ENCODE results near the gene ANKRD49.
A peak's percentile ranks its signal among the peaks of the same experiment; 100 is the strongest.

ANKRD49 gene

DNA sequence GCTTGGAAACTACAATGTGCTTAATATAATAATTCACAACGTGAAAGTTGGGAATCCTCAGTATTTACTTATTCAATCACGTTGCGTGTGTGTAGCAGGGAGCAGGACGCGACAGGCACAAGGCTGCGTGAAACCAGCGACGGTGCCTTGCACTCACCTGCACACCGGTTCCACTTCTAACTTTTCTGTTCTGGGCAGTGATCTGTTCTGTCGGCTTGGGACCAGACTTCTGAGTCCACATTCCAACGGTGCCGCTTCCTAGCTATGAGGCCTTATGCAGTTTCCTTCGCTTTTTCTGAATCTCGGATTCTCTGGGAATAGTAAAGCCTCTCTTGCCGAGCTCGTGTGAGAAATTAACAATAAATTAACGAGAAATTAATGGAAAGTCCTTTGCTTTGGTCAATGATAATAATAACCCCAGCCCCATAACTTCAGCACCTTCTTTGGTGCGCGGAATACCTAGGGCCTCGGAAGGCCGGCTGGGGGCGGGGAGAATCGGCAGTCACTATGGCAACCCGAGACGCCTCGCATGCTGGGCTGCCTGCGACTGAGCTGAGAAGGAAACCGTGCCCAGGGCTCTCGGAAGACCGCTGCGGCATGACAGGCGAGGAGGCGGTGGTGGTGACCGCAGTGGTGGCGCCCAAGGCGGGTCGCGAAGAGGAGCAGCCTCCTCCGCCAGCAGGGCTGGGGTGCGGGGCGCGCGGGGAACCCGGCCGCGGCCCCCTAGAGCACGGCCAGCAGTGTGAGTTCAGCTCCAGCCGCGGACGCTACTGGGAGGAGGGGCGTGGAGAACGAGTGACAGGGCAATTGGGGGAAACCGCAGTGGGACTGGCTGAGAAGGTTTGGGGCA lies 18.4 kb downstream of the ANKRD49 start, which contains the start of gene C11orf97:
Gene C11orf97 (plus strand): TSS at position 530 of the 850 bp plus-strand sequence. CDS start 68 bp downstream, at position 598.
- peak; percentile 54 for DNase-seq

DNA sequence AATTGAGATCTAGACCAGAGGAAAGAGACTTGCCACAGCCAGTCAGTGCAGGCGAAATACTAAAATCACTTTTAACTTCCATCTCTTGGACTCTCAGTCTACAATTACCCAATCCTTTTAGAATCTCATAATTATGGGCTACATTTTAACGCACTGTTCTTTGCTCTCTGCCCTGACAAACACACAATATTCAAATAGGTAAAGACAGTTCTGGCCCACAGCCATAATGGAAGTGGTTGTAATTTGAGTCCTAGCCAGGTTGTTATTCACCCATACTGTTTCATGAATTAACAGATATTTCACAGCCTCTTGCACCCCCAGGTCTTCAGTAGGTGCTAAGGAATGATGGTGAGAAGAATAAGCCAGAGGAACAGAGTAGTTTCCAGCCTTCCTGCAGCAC lies 19.3 kb downstream of the ANKRD49 start:
- peak; percentile 29 for DNase-seq

DNA sequence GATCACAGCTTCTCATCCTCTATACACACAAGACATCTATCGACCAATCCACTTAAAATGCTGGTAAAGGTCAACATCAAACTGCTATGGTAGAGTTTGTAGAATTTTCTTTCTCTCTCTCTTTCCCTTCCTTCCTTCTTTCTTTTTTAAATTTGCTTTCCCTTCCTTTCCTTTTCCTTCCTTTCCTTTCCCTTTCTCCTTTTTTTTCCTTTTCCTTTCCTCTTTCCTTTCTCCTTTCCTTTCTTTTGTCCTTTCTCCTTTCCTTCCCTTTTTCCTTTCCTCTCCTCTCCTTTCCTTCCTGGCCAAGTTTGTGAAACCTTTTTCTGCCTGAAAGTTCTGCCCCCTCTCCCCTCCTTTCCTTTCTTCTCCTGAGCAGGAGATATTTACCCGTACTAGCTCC lies 21.6 kb downstream of the ANKRD49 start:
- no peak for DNase-seq

DNA sequence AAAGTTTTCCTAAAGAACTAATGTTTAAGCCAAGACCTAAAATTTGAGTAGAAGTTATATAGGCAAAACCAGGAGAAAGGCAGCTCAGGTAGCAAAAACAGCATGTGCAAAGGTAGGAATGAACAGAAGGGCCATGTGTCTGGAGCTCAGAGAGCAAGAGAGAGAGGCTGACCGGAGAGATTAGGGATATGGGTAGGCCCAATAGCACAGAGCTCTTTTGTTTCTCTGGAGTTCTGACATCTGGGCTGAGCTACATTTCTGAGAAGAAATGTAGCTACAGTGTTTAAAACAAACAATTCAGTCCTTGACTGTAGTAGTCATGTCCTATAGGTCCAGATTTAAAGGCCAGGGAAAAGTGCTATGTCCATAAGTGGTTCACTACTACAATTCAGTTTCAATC lies 22.9 kb downstream of the ANKRD49 start:
- DNase-seq: no peak

DNA sequence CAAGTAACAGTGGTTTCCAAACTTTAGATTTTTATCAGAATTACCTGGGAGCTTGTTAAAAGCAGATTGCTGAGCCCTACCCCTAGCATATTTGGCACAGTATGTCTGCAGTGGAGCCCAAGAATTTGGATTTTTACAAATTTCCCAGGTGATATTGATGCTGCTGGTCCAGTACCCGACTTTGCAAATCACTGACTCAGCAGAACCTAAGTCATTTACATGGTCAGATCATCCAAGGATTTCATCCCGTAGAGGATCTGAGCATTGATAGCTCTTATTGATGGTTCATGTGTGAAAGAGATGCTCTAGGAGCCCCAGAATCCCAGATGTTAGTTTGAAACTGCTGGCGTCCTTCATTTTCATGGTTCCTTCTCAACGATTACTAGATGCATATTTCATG lies 24.5 kb downstream of the ANKRD49 start:
- no peak for DNase-seq

DNA sequence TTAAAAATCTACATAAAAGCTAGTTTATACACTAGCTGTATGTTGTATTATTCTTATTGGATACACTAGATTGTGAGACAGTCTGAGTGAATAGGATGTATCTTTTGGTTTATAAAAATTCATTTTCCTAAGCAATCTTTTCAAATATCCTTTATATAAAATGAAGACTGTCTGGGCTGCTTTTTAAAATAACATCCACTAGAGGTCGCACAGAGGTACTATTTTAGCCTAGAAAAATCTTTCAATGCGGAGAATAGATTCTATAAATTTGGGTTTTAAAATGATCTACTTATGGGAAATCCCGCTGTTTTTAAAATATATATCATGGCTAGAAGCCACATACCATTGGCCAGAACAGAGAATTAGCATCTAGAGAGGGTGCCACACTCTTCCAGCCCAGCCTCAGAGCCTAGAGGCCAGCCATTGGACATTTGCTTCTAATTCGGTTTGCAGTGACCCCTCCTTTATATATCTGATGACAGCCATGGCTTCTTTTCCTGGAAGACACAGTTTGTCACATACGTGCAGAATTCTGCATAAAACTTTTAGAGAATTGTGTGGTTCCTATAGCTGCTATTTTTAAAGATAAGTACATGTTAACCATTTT lies 25.8 kb downstream of the ANKRD49 start:
- DNase-seq: peak; percentile 9

DNA sequence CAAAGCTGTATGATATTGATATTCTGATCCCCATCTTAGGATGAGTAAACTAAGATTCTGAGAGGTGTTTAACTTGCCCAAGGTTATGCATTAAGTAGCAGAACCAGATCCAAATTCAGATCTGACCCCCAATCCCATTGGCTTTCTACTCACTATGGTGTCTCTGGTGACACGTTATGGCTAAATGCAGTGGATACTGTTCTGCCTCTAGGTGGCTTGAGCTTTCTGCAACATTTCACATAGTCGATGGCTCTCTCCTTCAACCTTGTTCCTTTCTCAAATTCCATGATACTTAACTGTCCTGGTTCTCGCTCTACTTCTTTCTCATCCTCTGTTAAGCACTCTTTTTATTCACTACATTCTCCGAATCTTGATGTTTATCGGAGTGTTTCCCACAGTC lies 27.9 kb downstream of the ANKRD49 start:
- DNase-seq: no peak

DNA sequence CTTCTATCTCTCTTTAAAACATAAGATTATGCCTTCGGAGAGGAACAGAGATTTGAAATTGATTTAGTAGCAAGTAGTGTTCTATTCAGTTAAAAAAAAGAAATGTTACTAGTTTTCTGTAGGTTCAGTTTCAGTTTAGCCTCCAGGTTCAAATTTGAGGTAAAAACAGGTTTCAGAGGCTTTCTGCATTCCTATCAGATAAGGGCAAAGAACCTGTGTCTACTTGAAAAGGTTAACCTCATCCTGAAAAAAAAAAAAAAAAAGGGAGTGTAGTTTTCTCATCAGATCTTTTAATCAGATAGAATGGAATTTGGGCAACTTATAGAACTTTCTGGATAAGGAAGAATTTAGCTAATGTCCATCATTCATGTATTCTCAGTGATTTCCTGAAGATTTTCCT lies 30.6 kb downstream of the ANKRD49 start:
- DNase-seq: no peak

DNA sequence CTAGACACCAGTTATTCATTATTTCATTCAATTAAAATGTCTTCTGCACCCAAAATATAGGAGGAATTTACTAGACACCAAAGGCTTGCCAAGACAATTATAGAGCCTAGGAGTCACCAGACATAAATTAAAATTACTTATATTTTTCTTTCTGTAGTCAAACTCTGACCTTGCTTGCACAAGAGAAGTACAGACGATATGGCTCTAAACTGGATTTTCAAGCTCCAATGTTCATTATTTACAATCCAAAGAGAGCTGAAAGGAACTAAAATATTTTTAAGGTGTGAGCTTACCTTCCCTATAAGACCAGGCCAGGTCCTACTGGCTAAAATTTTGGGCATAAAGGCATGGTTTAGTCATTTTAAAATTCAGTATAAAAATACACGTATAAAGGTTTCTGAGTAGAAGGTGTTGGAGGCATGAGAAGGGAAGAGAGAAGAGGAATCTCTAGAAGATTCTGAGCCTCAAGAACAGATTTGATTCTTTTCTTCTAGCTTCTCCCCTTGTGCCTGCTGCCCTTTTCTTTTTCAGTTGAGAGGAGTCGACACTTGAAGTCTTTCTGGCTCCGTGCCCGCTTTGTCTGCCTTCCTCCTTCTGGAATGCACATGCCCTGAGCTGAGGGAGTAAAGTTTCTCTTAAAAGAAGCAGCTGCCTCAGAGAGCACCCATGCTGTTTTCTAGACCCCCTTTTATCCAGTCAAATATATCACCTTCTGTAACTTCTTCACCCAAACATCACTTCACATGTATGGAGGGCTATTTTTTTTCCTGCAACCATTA lies 32.0 kb downstream of the ANKRD49 start:
- no peak for DNase-seq

DNA sequence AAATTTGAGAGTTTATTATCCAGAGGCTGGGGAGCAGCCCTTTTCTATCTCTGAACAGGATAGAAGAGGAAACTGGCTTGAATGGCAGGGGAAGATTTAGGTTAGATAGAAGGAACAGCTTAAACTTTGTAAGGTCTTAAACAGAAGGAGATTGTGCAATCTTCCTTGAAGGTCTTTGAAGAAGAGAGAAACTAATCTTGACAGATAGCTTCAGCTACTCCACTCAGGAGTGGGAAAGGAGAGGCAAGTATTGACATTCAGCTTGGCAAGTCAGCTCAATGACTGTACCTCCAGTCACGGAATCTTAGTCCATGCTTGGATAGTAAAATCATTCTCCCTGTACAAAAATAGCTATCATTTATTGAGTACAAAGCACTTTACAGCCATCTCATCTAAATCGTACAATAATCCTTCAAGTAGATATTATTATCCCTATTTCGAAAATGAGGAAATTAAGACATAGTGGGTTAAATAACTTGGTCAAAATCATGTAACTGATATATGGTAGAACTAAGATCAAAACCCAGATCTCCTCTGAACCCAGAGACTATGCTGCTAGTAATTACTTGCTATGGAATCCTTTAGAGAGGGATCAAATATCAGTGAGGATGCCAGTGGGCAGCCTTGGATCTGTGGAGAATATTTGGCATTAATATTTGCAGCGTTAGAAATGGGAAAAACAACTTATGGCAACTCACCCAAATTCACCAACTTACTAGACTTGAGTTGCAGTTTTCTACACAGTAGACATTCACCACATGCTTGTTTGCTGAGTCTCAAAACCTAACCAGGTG lies 33.1 kb downstream of the ANKRD49 start:
- no peak for DNase-seq

DNA sequence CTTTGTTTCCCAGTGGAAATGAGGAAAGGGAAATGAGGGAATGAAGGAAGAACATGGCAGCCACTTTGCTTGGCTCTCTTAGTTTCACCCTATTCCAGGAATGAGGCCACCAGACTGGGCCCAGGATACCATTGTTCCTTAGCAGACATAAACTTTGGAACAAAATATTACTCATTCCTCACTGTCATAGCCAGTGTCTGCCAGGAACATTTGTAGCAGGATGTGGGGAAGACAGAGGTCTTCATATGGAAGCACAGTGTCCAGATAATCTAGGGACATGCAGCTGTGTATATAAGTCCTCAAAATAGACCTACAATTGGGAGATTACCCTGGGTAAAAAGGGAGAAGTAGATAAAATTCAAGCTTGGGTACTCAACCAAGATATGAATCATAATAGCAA lies 34.8 kb downstream of the ANKRD49 start:
- DNase-seq: no peak

DNA sequence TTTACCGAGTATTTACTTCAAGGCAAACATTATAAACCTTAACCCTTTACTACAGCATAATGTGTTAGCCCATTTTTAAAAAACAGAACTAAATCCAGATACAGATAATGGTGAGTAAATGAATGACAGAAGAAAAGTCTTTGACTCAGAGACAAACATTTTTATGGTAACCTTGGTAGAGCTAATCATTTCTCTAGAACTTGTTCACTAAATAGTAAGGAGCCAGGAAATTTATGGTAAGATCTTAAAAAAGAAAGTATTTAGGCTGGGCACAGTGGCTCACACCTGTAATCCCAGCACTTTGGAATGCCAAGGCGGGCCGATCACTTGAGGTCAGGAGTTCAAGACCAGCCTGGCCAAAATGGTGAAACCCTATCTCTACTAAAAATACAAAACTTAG lies 38.4 kb downstream of the ANKRD49 start:
- DNase-seq: no peak

DNA sequence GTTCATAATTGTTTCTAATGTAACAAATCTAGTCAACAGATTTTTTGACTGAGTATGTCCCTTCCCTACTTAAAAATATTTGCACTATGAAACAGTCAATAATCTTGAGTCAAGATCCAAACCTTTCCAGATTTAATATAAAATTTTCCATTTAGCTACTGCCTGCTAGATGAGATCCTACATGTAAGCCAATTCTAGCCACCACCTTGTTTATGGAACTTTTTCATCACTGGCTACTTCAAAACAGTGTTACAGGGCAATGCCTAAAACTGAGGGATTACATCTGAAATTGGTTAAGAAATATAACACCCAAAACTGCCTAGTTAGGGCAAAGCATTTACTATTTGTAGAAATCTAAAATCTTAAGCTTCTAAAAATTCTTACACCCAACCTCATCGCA lies 39.4 kb downstream of the ANKRD49 start:
- no peak for DNase-seq

DNA sequence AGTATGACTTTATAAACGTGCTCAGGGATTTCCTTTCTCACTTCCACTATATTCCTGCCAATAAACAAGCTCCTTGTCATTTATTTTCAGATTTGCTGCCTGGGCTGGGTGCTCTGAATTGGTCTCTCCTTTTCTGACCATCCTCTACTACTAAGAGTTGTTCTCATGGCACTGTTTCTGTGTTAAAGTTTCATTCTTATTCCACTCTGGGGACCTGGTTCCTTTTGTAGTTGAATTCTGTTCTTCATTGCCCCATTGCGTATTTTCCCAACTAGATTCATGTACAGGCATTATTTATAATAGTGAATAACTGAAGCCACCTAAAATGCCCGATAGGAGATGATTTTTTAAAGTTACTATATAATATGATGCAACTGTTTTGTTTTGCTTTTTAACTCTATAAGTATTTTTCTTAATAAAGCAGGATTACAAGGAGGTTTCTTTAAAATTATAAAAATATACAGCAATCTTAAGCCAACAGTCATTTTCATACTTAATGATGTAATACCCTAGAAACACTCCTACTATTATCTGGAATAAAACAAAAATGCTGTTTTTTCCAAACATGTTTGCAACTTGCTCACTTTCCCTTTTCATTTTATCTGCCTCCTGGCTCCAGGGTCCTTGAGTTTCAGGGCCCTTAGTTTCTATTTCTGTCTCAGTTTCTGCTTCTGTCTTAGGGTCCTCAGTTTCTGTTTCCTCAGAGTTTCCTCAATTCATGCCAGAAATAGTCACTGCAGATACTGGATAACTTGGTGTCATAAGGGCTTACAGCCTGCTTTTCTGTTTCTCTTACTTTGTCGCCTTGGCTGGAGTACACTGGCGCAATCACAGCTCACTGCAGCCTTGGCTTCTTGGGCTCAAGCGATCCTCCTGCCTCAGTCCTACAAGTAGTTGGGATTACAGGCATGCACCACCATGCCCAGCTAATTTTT lies 40.2 kb downstream of the ANKRD49 start:
- DNase-seq: no peak

DNA sequence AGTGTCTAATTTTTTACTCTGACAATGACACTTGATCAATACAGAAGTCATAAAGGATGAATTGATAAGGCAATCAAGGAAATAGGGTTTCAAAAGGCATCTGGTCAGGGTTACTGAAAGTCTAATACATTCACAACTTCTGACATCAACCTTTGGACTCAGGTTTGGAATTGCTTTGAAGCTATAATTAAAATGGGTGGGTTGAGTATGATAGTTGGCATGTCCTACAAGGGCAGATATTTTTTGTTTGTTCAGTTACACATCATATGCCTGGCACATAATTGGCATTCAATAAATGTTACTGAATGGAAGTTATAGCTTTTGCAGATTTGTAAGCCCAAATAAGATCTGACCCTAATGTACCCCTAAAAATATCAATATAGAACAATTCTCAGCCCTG lies 42.6 kb downstream of the ANKRD49 start:
- no peak for DNase-seq

DNA sequence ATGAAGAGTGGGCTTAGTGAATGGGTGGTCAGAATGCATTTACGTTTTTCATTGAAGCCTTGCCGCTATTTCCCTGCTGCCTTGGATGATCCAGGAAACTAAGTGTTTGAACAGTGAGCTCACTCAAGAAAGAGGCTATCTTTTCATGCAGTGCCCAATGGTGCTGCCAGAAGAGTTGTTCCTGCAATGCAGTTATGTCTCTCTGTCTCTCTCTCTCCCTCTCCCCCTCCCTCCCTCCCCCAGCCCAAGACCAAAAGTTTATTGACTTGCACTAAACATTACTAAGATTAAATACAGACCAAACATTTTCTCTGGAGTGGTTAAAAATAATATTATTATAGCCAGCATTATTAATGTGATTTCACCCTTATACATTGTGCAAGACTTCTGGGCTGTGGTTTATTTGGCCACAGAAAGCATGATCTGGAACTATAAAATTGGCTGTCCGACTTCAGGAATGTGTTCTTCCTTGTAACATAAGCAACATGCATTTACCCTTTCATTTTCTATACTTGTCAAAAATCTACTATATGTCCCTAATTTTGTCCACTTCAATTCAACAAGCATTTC lies 43.3 kb downstream of the ANKRD49 start:
- DNase-seq: no peak

DNA sequence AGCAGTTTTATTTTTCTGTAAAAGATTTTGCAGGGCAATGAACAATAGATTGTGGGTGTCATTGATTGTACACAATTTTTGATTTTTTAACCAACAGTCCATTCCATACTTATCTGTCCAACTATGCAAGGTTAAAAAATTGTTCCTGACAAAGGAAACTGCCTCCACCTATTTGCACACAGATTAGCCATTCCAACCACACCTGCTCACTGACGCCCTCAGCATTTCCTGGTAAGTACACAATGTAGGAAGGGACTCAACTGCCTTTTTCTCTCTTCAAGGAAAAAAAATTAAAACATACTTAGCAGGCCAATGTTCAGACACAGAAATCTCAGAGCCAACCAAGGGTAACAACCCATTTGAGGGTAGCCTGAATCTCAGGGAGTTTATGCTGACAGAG lies 45.6 kb downstream of the ANKRD49 start:
- DNase-seq: peak; percentile 40

DNA sequence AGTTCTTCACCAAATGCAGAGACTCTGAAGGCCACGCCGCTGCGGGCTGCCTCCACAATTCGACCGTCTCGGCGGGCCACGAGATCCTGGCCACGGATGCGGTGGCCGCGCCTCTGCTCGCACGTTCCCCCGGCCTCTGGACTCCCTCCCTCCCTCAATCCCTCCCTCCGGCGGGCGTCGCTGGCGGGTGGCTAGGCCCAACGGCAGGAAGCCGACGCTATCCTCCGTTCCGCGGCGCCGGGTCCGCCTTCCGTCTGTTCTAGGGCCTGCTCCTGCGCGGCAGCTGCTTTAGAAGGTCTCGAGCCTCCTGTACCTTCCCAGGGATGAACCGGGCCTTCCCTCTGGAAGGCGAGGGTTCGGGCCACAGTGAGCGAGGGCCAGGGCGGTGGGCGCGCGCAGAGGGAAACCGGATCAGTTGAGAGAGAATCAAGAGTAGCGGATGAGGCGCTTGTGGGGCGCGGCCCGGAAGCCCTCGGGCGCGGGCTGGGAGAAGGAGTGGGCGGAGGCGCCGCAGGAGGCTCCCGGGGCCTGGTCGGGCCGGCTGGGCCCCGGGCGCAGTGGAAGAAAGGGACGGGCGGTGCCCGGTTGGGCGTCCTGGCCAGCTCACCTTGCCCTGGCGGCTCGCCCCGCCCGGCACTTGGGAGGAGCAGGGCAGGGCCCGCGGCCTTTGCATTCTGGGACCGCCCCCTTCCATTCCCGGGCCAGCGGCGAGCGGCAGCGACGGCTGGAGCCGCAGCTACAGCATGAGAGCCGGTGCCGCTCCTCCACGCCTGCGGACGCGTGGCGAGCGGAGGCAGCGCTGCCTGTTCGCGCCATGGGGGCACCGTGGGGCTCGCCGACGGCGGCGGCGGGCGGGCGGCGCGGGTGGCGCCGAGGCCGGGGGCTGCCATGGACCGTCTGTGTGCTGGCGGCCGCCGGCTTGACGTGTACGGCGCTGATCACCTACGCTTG lies 50.2 kb downstream of the ANKRD49 start, which contains the start of gene FUT4:
Gene FUT4 (plus strand): TSS at position 227 of the 951 bp plus-strand sequence. CDS start 213 bp downstream, at position 440.
- DNase-seq: peak; percentile 89

DNA sequence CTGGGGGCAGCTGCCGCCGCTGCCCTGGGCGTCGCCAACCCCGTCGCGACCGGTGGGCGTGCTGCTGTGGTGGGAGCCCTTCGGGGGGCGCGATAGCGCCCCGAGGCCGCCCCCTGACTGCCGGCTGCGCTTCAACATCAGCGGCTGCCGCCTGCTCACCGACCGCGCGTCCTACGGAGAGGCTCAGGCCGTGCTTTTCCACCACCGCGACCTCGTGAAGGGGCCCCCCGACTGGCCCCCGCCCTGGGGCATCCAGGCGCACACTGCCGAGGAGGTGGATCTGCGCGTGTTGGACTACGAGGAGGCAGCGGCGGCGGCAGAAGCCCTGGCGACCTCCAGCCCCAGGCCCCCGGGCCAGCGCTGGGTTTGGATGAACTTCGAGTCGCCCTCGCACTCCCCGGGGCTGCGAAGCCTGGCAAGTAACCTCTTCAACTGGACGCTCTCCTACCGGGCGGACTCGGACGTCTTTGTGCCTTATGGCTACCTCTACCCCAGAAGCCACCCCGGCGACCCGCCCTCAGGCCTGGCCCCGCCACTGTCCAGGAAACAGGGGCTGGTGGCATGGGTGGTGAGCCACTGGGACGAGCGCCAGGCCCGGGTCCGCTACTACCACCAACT lies 51.0 kb downstream of the ANKRD49 start:
- DNase-seq: no peak

Data from NCI-H774 (cell line).